Tibial artery (tissue), 4 donors: ENCODE data around the gene ZNF468.
"Not testable (repeated sequence)": the region's sequence is repeated elsewhere in the genome, so short reads cannot be mapped to it uniquely, and the experiment has no call there.

Experiments used
- DNase-seq, 2 donors: peaks; one replicate each; pipeline ENCODE4 v3.0.0-alpha.2; 2019
- H3K27ac ChIP-seq, 2 donors: fragments of 200-600 bp; sonication (generic) in 1 of 2; 1 replicate in 1 of 2; 2 replicates in 1 of 2; pipeline ENCODE4 v1.5.1; 2018 to 2019; ENCODE audit warnings: mild to moderate bottlenecking in 1 of 2
- H3K27me3 ChIP-seq, 2 donors: fragments of 200-600 bp; sonication (generic) in 1 of 2; one replicate each; pipeline versions ENCODE4 v1.5.1 to v1.6.0; 2016 to 2019
- H3K36me3 ChIP-seq, 3 donors: fragments of 200-600 bp; sonication (generic) in 2 of 3; one replicate each; pipeline ENCODE4 v1.5.1; 2016 to 2019; ENCODE audit warnings: mild to moderate bottlenecking in 2 of 3
- H3K4me1 ChIP-seq, 4 donors: fragments of 200-600 bp; sonication (generic) in 2 of 4; 1 replicate in 3 of 4; 2 replicates in 1 of 4; pipeline ENCODE4 v1.5.1; 2016 to 2019
- H3K4me3 ChIP-seq, 2 donors: fragments of 200-600 bp; sonication (generic) in 1 of 2; 1 replicate in 1 of 2; 2 replicates in 1 of 2; pipeline ENCODE4 v1.5.1; 2018 to 2019; ENCODE audit warnings: mild to moderate bottlenecking in 2 of 2
- H3K9me3 ChIP-seq, 3 donors: fragments of 200-600 bp; sonication (generic) in 1 of 3; one replicate each; pipeline ENCODE4 v1.5.1; 2016 to 2019
- CTCF ChIP-seq, 2 experiments: fragments of 200-600 bp in 1 of 2; fragments of 450-650 bp in 1 of 2; IDR thresholded peaks; one replicate each; pipeline ENCODE4 v1.5.1; 2017 to 2019; ENCODE audit warnings: antibody characterized with exemption in 2 of 2, mild to moderate bottlenecking in 1 of 2, moderate library complexity in 1 of 2
- intact Hi-C: fragments of 100-400 bp; cut with DNase I; formaldehyde crosslinking; loops from one replicate; pipeline ENCODE4 v1.15.0; 2023; ENCODE audit warnings: low total_unique reads

The ZNF468 gene

DNA sequence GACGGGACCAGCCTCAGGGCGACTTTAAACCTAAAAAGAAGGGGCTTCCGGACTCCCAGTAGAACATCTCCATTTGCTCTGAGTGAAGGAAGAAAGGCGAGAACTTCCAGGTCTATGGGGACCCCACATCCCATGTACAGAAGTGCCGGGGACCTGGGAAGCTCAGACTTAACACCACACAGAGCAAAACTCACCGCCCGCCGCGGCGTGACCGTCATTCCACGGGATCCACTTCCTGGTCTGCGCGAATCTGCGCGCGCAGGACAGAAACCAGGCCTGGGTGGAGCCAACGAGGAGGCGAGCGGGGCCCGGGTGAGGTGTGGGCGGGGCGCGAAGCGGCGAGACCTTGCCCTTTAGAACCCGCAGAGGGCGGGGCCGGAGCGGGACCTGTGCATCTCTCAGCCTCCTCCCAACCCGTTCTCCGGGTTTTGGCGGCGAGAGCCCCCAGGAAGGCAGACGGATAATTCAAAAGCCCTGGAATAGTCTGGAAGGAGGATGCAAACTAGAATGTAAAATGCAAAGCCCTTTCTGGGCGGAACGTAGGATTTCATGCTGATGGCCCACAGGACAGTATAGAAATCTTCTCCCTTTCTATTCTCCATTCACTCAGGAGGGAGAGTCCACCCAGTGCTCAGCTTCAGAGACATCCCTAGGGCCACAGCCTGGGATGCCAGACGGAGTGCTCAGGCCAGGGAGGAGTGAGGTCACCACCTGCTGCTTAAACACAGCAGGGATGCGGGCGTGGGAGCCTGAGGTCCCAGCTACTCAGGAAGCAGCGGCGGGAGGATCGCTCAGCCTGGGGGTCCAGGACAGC is at the start of gene ZNF468:
Gene ZNF468, minus strand, starts transcription at position 242 of the 814 bp plus-strand sequence. CDS start 3,347 bp downstream, outside the sequence.
- DNase-seq: peak; percentile 79 to 86
- Histone ChIP-seq H3K4me1 (peaks cover 0 to 12% (median 2%) of the 10 kb centered on the region in 4 donors), H3K36me3 (peaks cover 16 to 18% (median 18%) of the 10 kb centered on the region in 3 donors), H3K27ac (peak within 1 kb of the TSS; percentile 75 to 76), H3K4me3 (peak within 1 kb of the TSS; percentile 57 to 73)
- not testable (repeated sequence) for H3K27me3 ChIP-seq, H3K9me3 ChIP-seq
- intact Hi-C loops: loop anchor here (5.0 kb wide), 1 partner anchor 35 kb away; the partner anchor contains the start of gene ZNF28

DNA sequence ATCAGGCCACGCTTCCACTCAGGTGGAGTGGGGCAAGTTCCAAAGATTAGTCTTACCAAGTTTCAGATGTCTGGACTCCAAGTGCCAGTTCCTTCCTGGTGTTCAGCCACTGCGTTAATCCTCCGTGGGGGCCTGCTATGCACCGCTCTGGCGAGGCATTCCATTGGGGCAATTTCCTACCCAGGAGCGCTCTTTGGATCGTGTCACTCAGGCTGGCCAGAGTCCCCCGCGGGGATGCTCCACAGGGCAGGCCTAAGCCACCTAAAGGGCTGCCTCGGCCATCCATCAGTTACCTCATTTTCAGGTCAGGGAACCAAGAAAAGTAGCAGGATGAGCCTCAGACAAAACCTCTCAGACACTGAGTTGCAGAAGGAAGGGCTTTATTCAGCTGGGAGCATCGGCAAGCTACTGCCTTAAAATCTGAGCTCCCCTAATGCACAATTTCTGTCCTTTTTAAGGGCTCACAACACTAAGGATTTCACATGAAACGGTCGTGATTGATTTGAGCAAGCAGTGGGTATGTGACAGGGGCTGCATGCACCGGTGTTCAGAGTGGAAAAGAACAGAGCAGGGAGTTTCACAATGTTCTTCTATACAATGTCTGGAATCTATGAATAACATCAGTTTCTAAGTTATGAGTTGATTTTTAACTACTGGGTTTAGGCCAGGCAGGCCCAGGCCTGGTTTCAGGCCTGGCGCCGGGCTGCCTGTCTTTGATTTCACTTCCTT is 46.8 kb upstream of the ZNF468 start:
- H3K27me3 ChIP-seq, H3K4me1 ChIP-seq, H3K4me3 ChIP-seq, intact Hi-C loops, DNase-seq, H3K27ac ChIP-seq, H3K9me3 ChIP-seq: not testable (repeated sequence)
- peaks cover 25 to 31% (median 30%) of the 10 kb centered on the region in 3 donors for H3K36me3 ChIP-seq

- Histone ChIP-seq H3K4me3 (no peak overlapping the region), H3K27me3 (no peaks in the 10 kb centered on the region), H3K36me3 (peaks cover 8 to 12% (median 10%) of the 10 kb centered on the region in 3 donors), H3K27ac (no peak overlapping the region), H3K4me1 (peaks cover 0 to 7% (median 6%) of the 10 kb centered on the region in 4 donors), H3K9me3 (no peaks in the 10 kb centered on the region)
- DNase-seq: no peak
- no peak for TF ChIP-seq CTCF (IDR thresholded peaks at IDR 0.05)
- intact Hi-C loops: no loop called here
Measured at GRCh38 chr19:52901842-52902241, 44.4 kb upstream of the ZNF468 start.

DNA sequence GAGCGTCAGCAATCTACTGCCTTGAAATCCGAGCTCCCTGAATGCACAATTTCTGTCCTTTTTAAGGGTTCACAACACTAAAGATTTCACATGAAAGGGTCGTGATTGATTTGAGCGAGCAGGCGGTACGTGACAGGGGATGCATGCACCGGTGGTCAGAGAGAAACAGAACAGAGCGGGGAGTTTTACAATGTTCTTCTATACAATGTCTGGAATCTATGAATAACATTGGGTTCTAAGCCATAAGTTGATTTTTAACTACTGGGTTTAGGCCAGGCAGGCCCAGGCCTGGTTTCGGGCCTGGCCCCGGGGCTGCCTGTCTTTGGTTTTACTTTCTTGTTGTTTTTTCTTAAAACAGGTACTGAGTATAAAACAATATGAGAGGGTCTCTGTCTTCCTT is 41.2 kb upstream of the ZNF468 start:
- H3K27me3 ChIP-seq, intact Hi-C loops, DNase-seq, H3K4me3 ChIP-seq, H3K9me3 ChIP-seq: not testable (repeated sequence)
- H3K27ac ChIP-seq: peak overlapping the region in 1 of 2 donors; percentile 91
- H3K4me1 ChIP-seq: peaks cover 0 to 16% (median 14%) of the 10 kb centered on the region in 4 donors
- peaks cover 0 to 17% (median 0%) of the 10 kb centered on the region in 3 donors for H3K36me3 ChIP-seq

DNA sequence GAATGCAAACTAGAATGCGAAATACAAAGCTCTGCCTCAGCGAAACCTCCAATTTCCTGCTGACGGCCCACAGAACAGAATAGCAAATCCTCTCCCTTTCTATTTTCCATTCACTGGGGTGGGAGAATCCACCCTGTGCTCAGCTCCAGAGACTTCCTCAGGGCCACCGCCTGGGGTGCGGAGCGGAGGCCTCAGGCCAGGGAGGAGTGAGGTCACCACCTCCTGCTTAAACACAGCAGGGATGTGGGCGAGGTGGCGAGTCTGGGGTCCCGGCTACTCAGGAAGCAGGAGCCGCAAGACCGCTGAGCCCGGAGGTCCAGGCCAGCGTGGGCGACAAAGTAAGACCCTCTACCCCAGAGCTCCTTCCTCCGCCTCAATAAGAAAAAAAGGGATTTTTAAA is 40.7 kb upstream of the ZNF468 start:
- H3K36me3 ChIP-seq: peaks cover 0 to 22% (median 2%) of the 10 kb centered on the region in 3 donors
- H3K9me3 ChIP-seq: no peaks in the 10 kb centered on the region
- intact Hi-C loops: no loop called here
- H3K4me3 ChIP-seq: peak overlapping the region; percentile 67 to 72
- no peak for DNase-seq
- H3K4me1 ChIP-seq: peaks cover 0 to 16% (median 14%) of the 10 kb centered on the region in 4 donors
- no peaks in the 10 kb centered on the region for H3K27me3 ChIP-seq
- no peak for TF ChIP-seq CTCF (IDR thresholded peaks at IDR 0.05)
- peak overlapping the region; percentile 85 to 91 for H3K27ac ChIP-seq

- no peaks in the 10 kb centered on the region for H3K27me3 ChIP-seq
- no peak for TF ChIP-seq CTCF (IDR thresholded peaks at IDR 0.05)
- DNase-seq: peak; percentile 98
- peak within 1 kb of the TSS; percentile 67 to 72 for H3K4me3 ChIP-seq
- peaks cover 0 to 16% (median 14%) of the 10 kb centered on the region in 4 donors for H3K4me1 ChIP-seq
- intact Hi-C loops: no loop called here
- H3K9me3 ChIP-seq: no peaks in the 10 kb centered on the region
- H3K27ac ChIP-seq: peak within 1 kb of the TSS; percentile 85 to 91
- peaks cover 0 to 27% (median 6%) of the 10 kb centered on the region in 3 donors for H3K36me3 ChIP-seq
Measured at GRCh38 chr19:52897138-52897935, 39.9 kb upstream of the ZNF468 start, which contains the start of gene ZNF320. Gene ZNF320 (minus strand): TSS chr19:52897635. CDS start chr19:52890255, 7,380 bp downstream.
